K562 (cell line): ENCODE data around the gene CTNNBL1. TPM values are rescaled to one million over a fixed set of nuclear protein-coding genes. Genes with fewer than 3 reads are reported as not detected.

Source experiments
- ATAC-seq: fragments of 200-7000 bp; cut with Tn5 transposase; 3 replicates; pipeline ENCODE4 v1.9.1; 2020; ENCODE audit warnings: moderate library complexity
- BruUV-seq: library from RNA; stranded (reverse); fragments of 400-500 nt; replicated peaks from 2 replicates; lab custom pipeline; 2021; lab: Mats Ljungman, UMichigan
- CTCF ChIA-PET: fragments of 300-600 bp; formaldehyde crosslinking; extraction: SDS; loops from one replicate; lab custom pipeline; 2021; ENCODE audit warnings: low intra/inter-chr PET ratio; lab: Yijun Ruan, JAX
- POLR2A ChIA-PET: fragments of 300-600, 350-650 bp; sonication (Branson Sonifier 250); formaldehyde crosslinking; extraction: SDS; loops from one replicate; lab custom pipeline; 2021; ENCODE audit warnings: antibody characterized with exemption, inconsistent platforms; lab: Yijun Ruan, JAX
- DNase-seq, 4 experiments: peaks; one replicate each; pipeline versions ENCODE4 v3.0.0 to v3.0.0-alpha.2; 2011 to 2018; ENCODE audit warnings: low spot score in 3 of 4, mixed read lengths in 3 of 4; ENCODE audit errors: extremely low read depth in 1 of 4
- FAIRE-seq: peaks from 2 replicates; lab custom pipeline; 2011; peaks lifted over from hg19 to GRCh38; lab: Jason Lieb, UNC
- H2AFZ ChIP-seq: 2 replicates; pipeline ENCODE4 v1.6.0; 2011; ENCODE audit warnings: low read depth, low read length, control low read depth, inconsistent platforms
- H3K27ac ChIP-seq: fragments of 200-600 bp; 3 replicates; pipeline ENCODE4 v1.8.0; 2011; ENCODE audit warnings: low read depth, mild to moderate bottlenecking, control low read depth, inconsistent platforms, low read length, moderate library complexity, mixed read lengths; ENCODE audit errors: extremely low read depth
- H3K27me3 ChIP-seq, 2 experiments: fragments of 300-600 bp in 1 of 2; 2 replicates in 1 of 2; 3 replicates in 1 of 2; pipeline versions ENCODE4 v1.6.0 to v1.8.0; 2011; ENCODE audit warnings: inconsistent platforms in 2 of 2, low read length in 2 of 2, mild to moderate bottlenecking in 1 of 2, mixed read lengths in 1 of 2, moderate library complexity in 1 of 2; ENCODE audit not compliant: control insufficient read depth in 2 of 2, insufficient read depth in 2 of 2
- H3K36me3 ChIP-seq: fragments of 300-600 bp; 3 replicates; pipeline ENCODE4 v1.8.0; 2011; ENCODE audit warnings: mild to moderate bottlenecking, low read length, inconsistent platforms; ENCODE audit not compliant: control insufficient read depth, insufficient read depth
- H3K4me1 ChIP-seq, 2 experiments: fragments of 200-600 bp in 1 of 2; replicated peaks in 1 of 2; 2 replicates in 1 of 2; 3 replicates in 1 of 2; pipeline versions ENCODE4 v1.5.1 to v1.8.0; 2011; ENCODE audit warnings: inconsistent platforms in 2 of 2, low read length in 2 of 2, mild to moderate bottlenecking in 1 of 2, mixed read lengths in 1 of 2, moderate library complexity in 1 of 2; ENCODE audit not compliant: control insufficient read depth in 2 of 2, insufficient read depth in 2 of 2
- H3K4me2 ChIP-seq: 2 replicates; pipeline ENCODE4 v1.6.1; 2011; ENCODE audit warnings: low read length, control low read depth, inconsistent platforms, mixed read lengths; ENCODE audit not compliant: insufficient read depth
- H3K4me3 ChIP-seq: fragments of 200-600 bp; sonication (generic), shearing (Covaris generic); 2 replicates; pipeline ENCODE4 v1.5.1; 2016; ENCODE audit warnings: control low read depth, inconsistent platforms
- H3K79me2 ChIP-seq: fragments of 200-600 bp; 3 replicates; pipeline ENCODE4 v1.8.0; 2011; ENCODE audit warnings: low read length, inconsistent platforms; ENCODE audit not compliant: control insufficient read depth, insufficient read depth
- H3K9ac ChIP-seq, 2 experiments: 2 replicates each; pipeline versions ENCODE4 v1.6.0 to v1.6.1; 2011; ENCODE audit warnings: low read depth in 2 of 2, low read length in 2 of 2, control low read depth in 1 of 2, inconsistent platforms in 1 of 2, mild to moderate bottlenecking in 1 of 2, mixed read lengths in 1 of 2; ENCODE audit not compliant: insufficient read depth in 1 of 2
- H3K9me1 ChIP-seq: one replicate; pipeline ENCODE4 v1.6.0; 2011; ENCODE audit warnings: inconsistent platforms, mild to moderate bottlenecking, low read length, moderate library complexity; ENCODE audit not compliant: control insufficient read depth, insufficient read depth
- H3K9me3 ChIP-seq: replicated peaks from 2 replicates; pipeline ENCODE4 v1.5.1; 2011; ENCODE audit warnings: low read depth, low read length, inconsistent platforms; ENCODE audit not compliant: control insufficient read depth, insufficient read depth
- H4K20me1 ChIP-seq: replicated peaks from 2 replicates; pipeline ENCODE4 v1.6.1; 2011; ENCODE audit warnings: low read length, inconsistent platforms, mixed read lengths; ENCODE audit not compliant: control insufficient read depth, insufficient read depth
- ATF7 ChIP-seq: fragments of 450-650 bp; IDR thresholded peaks from 2 replicates; pipeline ENCODE4 v1.7.1; 2014; ENCODE audit warnings: mild to moderate bottlenecking, moderate library complexity
- CXXC5 ChIP-seq: fragments of 250-450 bp; sonication (Bioruptor Pico); IDR thresholded peaks from 2 replicates; pipeline ENCODE4 v1.8.0; 2022; ENCODE audit warnings: inconsistent platforms, mild to moderate bottlenecking, moderate library complexity
- ELK3 ChIP-seq: fragments of 450-650 bp; formaldehyde crosslinking; IDR thresholded peaks from 2 replicates; pipeline ENCODE4 v1.4.0; 2020; ENCODE audit warnings: mild to moderate bottlenecking
- LARP7 ChIP-seq: fragments of 450-650 bp; IDR thresholded peaks from 2 replicates; pipeline ENCODE4 v1.6.1; 2016
- MLX ChIP-seq, 2 experiments: fragments of 450-650 bp in 1 of 2; sonication (generic) in 1 of 2; formaldehyde crosslinking; conservative IDR thresholded peaks; 2 replicates each; pipeline versions ENCODE4 v1.4.0 to v1.8.1; 2020 to 2022; ENCODE audit warnings: mild to moderate bottlenecking in 1 of 2, missing genetic modification reagents in 1 of 2
- NFXL1 ChIP-seq: fragments of 450-650 bp; formaldehyde crosslinking; IDR thresholded peaks from 2 replicates; pipeline ENCODE4 v1.4.0; 2021; ENCODE audit warnings: mild to moderate bottlenecking
- NONO ChIP-seq, 2 experiments: fragments of 200-400 bp in 1 of 2; fragments of 450-650 bp in 1 of 2; formaldehyde crosslinking in 1 of 2; IDR thresholded peaks; 2 replicates each; pipeline ENCODE4 v1.6.1; 2017; ENCODE audit warnings: low read depth in 2 of 2, mild to moderate bottlenecking in 2 of 2, moderate library complexity in 2 of 2, low read length in 1 of 2
- PTBP1 ChIP-seq: fragments of 200-400 bp; formaldehyde crosslinking; IDR thresholded peaks from 2 replicates; pipeline ENCODE4 v1.6.1; 2017; ENCODE audit warnings: low read depth, low read length
- SMAD3 ChIP-seq: fragments of 450-650 bp; formaldehyde crosslinking; conservative IDR thresholded peaks from 2 replicates; pipeline ENCODE4 v1.4.0; 2020; ENCODE audit warnings: mild to moderate bottlenecking
- SMC3 ChIP-seq: conservative IDR thresholded peaks from 2 replicates; pipeline ENCODE4 v1.6.1; 2011; ENCODE audit warnings: low read depth, low read length, improper control_type of control experiment; ENCODE audit not compliant: insufficient read depth
- TAL1 ChIP-seq: fragments of 450-650 bp; IDR thresholded peaks from 2 replicates; pipeline ENCODE4 v1.6.1; 2016; ENCODE audit warnings: mild to moderate bottlenecking
- TGIF2 ChIP-seq: sonication (generic); formaldehyde crosslinking; IDR thresholded peaks from 2 replicates; pipeline ENCODE4 v1.8.1; 2022; ENCODE audit warnings: mild to moderate bottlenecking, missing genetic modification reagents, moderate library complexity
- TRIM28 ChIP-seq: fragments of 450-650 bp; IDR thresholded peaks from 2 replicates; pipeline ENCODE4 v1.6.1; 2017
- U2AF2 ChIP-seq: fragments of 200-400 bp; formaldehyde crosslinking; optimal IDR thresholded peaks from 2 replicates; pipeline ENCODE3; 2017; ENCODE audit warnings: low read depth, mild to moderate bottlenecking, low read length
- ZEB2 ChIP-seq: fragments of 450-650 bp; IDR thresholded peaks from 2 replicates; pipeline ENCODE4 v1.6.1; 2016
- ZNF124 ChIP-seq: sonication (generic); formaldehyde crosslinking; IDR thresholded peaks from 2 replicates; pipeline ENCODE4 v1.8.1; 2022; ENCODE audit warnings: missing genetic modification reagents
- ZNF41 ChIP-seq: fragments of 250-450 bp; sonication (Bioruptor Pico); conservative IDR thresholded peaks from 2 replicates; pipeline ENCODE4 v1.4.0; 2020; ENCODE audit warnings: mild to moderate bottlenecking
- ZNF445 ChIP-seq: fragments of 250-450 bp; sonication (Bioruptor Pico); IDR thresholded peaks from 2 replicates; pipeline ENCODE4 v1.4.0; 2020; ENCODE audit warnings: low read depth, mild to moderate bottlenecking, moderate library complexity
- ZNF780A ChIP-seq: fragments of 250-450 bp; sonication (Bioruptor Pico); IDR thresholded peaks from 2 replicates; pipeline ENCODE4 v1.5.0; 2021; ENCODE audit warnings: mild to moderate bottlenecking
- WGBS: fragments of 100-300 bp; shearing (Covaris generic); methylation state at CpG from one replicate; pipeline ENCODE4 v1.1.6; 2016; ENCODE audit warnings: low coverage, mixed read lengths; ENCODE audit not compliant: insufficient coverage; ENCODE audit errors: missing lambda C conversion rate; 5-methylcytosine and 5-hydroxymethylcytosine counted together
- in situ Hi-C: fragments of 300-500 bp; cut with MboI; formaldehyde crosslinking; loops from 4 replicates; pipeline ENCODE4 v1.15.0; 2018; ENCODE audit warnings: inconsistent platforms, mixed read lengths
- intact Hi-C: fragments of 100-400 bp; cut with micrococcal nuclease; formaldehyde crosslinking; loops from 2 replicates; pipeline ENCODE4 v1.14.2; 2022
- polyA plus RNA-seq, 8 experiments: library from polyadenylated mRNA; depleted of rRNA in 4 of 8; stranded (reverse) in 5 of 8; unstranded in 3 of 8; fragments of >200 nt; fragmentation: Nextera tagmentation in 2 of 8; fragmentation: Illumina TruSeq in 1 of 8; extraction: Ambion mirVana in 2 of 8; extraction: Trizol in 1 of 8; gene quantifications; 2 replicates each; pipeline versions ENCODE4 v1.2.1 to v1.2.3, GENCODE V29; 2011 to 2014; ENCODE audit warnings: inconsistent platforms in 1 of 8, missing spikeins in 1 of 8
- total RNA-seq, 7 experiments: library from RNA; depleted of rRNA in 6 of 7; stranded (reverse); fragments of >200 nt in 6 of 7; fragmentation: Illumina TruSeq in 2 of 7; extraction: Trizol in 2 of 7; gene quantifications; 2 replicates each; pipeline versions ENCODE4 v1.2.1 to v1.2.3, GENCODE V29; 2011 to 2021; ENCODE audit warnings: low replicate concordance in 1 of 7

CTNNBL1 gene
- total and polyA plus RNA-seq, 9 of the 15 experiments (the other 6 are each of a cell fraction or from before 2014, with no cell fraction given): 32.4 to 85.6 (median 43.6) TPM

- Histone ChIP-seq H3K9me1 (no peaks in the 10 kb centered on the region), H3K27me3 (no peaks in the 10 kb centered on the region), H3K4me1 (no peaks in the 10 kb centered on the region; a peak in 1 of 5 replicates), H4K20me1 (no peaks in the 10 kb centered on the region), H3K9me3 (no peaks in the 10 kb centered on the region), H3K9ac (no peak overlapping the region), H3K4me2 (no peak overlapping the region), H3K27ac (no peak overlapping the region), H3K79me2 (no peaks in the 10 kb centered on the region)
- WGBS: 46% methylated on average over 3 of the region's 3 CpGs
- DNase-seq: no peak
- ATAC-seq: no peak
- BruUV-seq: no TSS peak
- in situ Hi-C loops: no loop called here
- CTCF ChIA-PET: no interaction called here
- no peak for TF ChIP-seq MLX (CRISPR knock-in tag; conservative IDR thresholded peaks at IDR 0.05)
- TF ChIP-seq PTBP1: no peak
- TF ChIP-seq LARP7: no peak
- TF ChIP-seq ZEB2: no peak
- no peak for TF ChIP-seq CXXC5 (CRISPR knock-in tag)
- TF ChIP-seq TRIM28: no peak
- TF ChIP-seq NONO (IDR thresholded peaks at IDR 0.05; ENCODE audit: low read depth in 2 of 2, low read length in 1 of 2): no peak
- no peak for TF ChIP-seq ZNF445 (CRISPR knock-in tag)
- no peak for TF ChIP-seq TGIF2 (CRISPR knock-in tag)
- TF ChIP-seq ZNF780A (CRISPR knock-in tag): no peak
- TF ChIP-seq TAL1: no peak
- no peak for TF ChIP-seq SMC3
- TF ChIP-seq ZNF124: no peak
- TF ChIP-seq ATF7: no peak
- no peak for TF ChIP-seq ELK3
- no peak for TF ChIP-seq ZNF41 (CRISPR knock-in tag)
- TF ChIP-seq NFXL1 (CRISPR knock-in tag): no peak
- no peak for TF ChIP-seq SMAD3 (CRISPR knock-in tag)
- no peak for TF ChIP-seq U2AF2
- TF ChIP-seq, all 486 proteins: peak for 0
- H3K36me3 ChIP-seq: peaks cover 6% of the 10 kb centered on the region; the same call in 2 of the 3 replicates
- no peak overlapping the region for H3K4me3 ChIP-seq
- no peak overlapping the region for H2AFZ ChIP-seq
- no peak for FAIRE-seq
- intact Hi-C loops: no loop called here
- POLR2A ChIA-PET: interaction anchor here (0.9 to 1.2 kb wide), 2 partner anchors 18 to 883 kb away, joined by 3 to 4 read pairs; no protein-coding TSS in a partner anchor
Measured at GRCh38 chr20:37729909-37730308, 36.1 kb downstream of the CTNNBL1 start.
